HG03139 (cell line): ENCODE measurements around the gene RPS8.
A peak's percentile ranks its signal among the peaks of the same experiment; 100 is the strongest.
"Not testable (repeated sequence)": the region's sequence is repeated elsewhere in the genome, so short reads cannot be mapped to it uniquely, and the experiment has no call there.

Experiments used
- ATAC-seq: cut with Tn5 transposase; IDR thresholded peaks from one replicate; pipeline ENCODE4 v1.9.1; 2021; ENCODE audit not compliant: unreplicated experiment

The RPS8 gene

GRCh38 chr1:44775078-44775929 lies at the start of gene RPS8:
RPS8 (plus strand) TSS chr1:44775540; CDS start chr1:44775597, 57 bp downstream.
- ATAC-seq: peak; percentile 79

GRCh38 chr1:44730741-44731512 lies 44.4 kb upstream of the RPS8 start, which contains the start of gene RNU5D-1:
RNU5D-1 (minus strand) TSS chr1:44731170.
- ATAC-seq: peak; percentile 58

GRCh38 chr1:44733365-44733764 lies 42.0 kb upstream of the RPS8 start:
- no peak for ATAC-seq

GRCh38 chr1:44733784-44734183 lies 41.6 kb upstream of the RPS8 start:
- no peak for ATAC-seq

- no peak for ATAC-seq
Measured at GRCh38 chr1:44735992-44736391, 39.3 kb upstream of the RPS8 start.

- ATAC-seq: not testable (repeated sequence)
Measured at GRCh38 chr1:44738953-44739306, 36.4 kb upstream of the RPS8 start.

- ATAC-seq: peak; percentile 98
Measured at GRCh38 chr1:44739307-44740178, 35.8 kb upstream of the RPS8 start, which contains the start of gene KIF2C. KIF2C (plus strand) TSS chr1:44739837; CDS start chr1:44739933, 96 bp downstream.

- no peak for ATAC-seq
Measured at GRCh38 chr1:44740179-44740617, 35.1 kb upstream of the RPS8 start.

- no peak for ATAC-seq
Measured at GRCh38 chr1:44743211-44743610, 32.1 kb upstream of the RPS8 start.

GRCh38 chr1:44747878-44748277 lies 27.5 kb upstream of the RPS8 start:
- ATAC-seq: no peak

GRCh38 chr1:44757420-44757819 lies 17.9 kb upstream of the RPS8 start:
- ATAC-seq: no peak

- no peak for ATAC-seq
Measured at GRCh38 chr1:44759077-44759476, 16.3 kb upstream of the RPS8 start.

- no peak for ATAC-seq
Measured at GRCh38 chr1:44760876-44761275, 14.5 kb upstream of the RPS8 start.

GRCh38 chr1:44766421-44766820 lies 8.9 kb upstream of the RPS8 start:
- not testable (repeated sequence) for ATAC-seq

GRCh38 chr1:44775930-44776729 lies 790 bp downstream of the RPS8 start:
- peak; percentile 8 for ATAC-seq

GRCh38 chr1:44776730-44777068 lies 1.4 kb downstream of the RPS8 start:
- no peak for ATAC-seq

- no peak for ATAC-seq
Measured at GRCh38 chr1:44777547-44777946, 2.2 kb downstream of the RPS8 start.

GRCh38 chr1:44777969-44778635 lies 2.8 kb downstream of the RPS8 start:
- ATAC-seq: no peak

- no peak for ATAC-seq
Measured at GRCh38 chr1:44778705-44779576, 3.6 kb downstream of the RPS8 start.
